K562 (cell line): ENCODE data around the gene RABGAP1. TPM values are rescaled to one million over a fixed set of nuclear protein-coding genes. Genes with fewer than 3 reads are reported as not detected.
A peak's percentile ranks its signal among the peaks of the same experiment; 100 is the strongest.

Experiments used
- ATAC-seq: fragments of 200-7000 bp; cut with Tn5 transposase; 3 replicates; pipeline ENCODE4 v1.9.1; 2020; ENCODE audit warnings: moderate library complexity
- BruUV-seq: library from RNA; stranded (reverse); fragments of 400-500 nt; replicated peaks from 2 replicates; lab custom pipeline; 2021; lab: Mats Ljungman, UMichigan
- CTCF ChIA-PET: fragments of 300-600 bp; formaldehyde crosslinking; extraction: SDS; loops from one replicate; lab custom pipeline; 2021; ENCODE audit warnings: low intra/inter-chr PET ratio; lab: Yijun Ruan, JAX
- POLR2A ChIA-PET: fragments of 300-600, 350-650 bp; sonication (Branson Sonifier 250); formaldehyde crosslinking; extraction: SDS; loops from one replicate; lab custom pipeline; 2021; ENCODE audit warnings: antibody characterized with exemption, inconsistent platforms; lab: Yijun Ruan, JAX
- DNase-seq, 4 experiments: peaks; one replicate each; pipeline versions ENCODE4 v3.0.0 to v3.0.0-alpha.2; 2011 to 2018; ENCODE audit warnings: low spot score in 3 of 4, mixed read lengths in 3 of 4; ENCODE audit errors: extremely low read depth in 1 of 4
- FAIRE-seq: peaks from 2 replicates; lab custom pipeline; 2011; peaks lifted over from hg19 to GRCh38; lab: Jason Lieb, UNC
- H2AFZ ChIP-seq: 2 replicates; pipeline ENCODE4 v1.6.0; 2011; ENCODE audit warnings: low read depth, low read length, control low read depth, inconsistent platforms
- H3K27ac ChIP-seq: fragments of 200-600 bp; 3 replicates; pipeline ENCODE4 v1.8.0; 2011; ENCODE audit warnings: low read depth, mild to moderate bottlenecking, control low read depth, inconsistent platforms, low read length, moderate library complexity, mixed read lengths; ENCODE audit errors: extremely low read depth
- H3K27me3 ChIP-seq, 2 experiments: fragments of 300-600 bp in 1 of 2; 2 replicates in 1 of 2; 3 replicates in 1 of 2; pipeline versions ENCODE4 v1.6.0 to v1.8.0; 2011; ENCODE audit warnings: inconsistent platforms in 2 of 2, low read length in 2 of 2, mild to moderate bottlenecking in 1 of 2, mixed read lengths in 1 of 2, moderate library complexity in 1 of 2; ENCODE audit not compliant: control insufficient read depth in 2 of 2, insufficient read depth in 2 of 2
- H3K36me3 ChIP-seq: fragments of 300-600 bp; 3 replicates; pipeline ENCODE4 v1.8.0; 2011; ENCODE audit warnings: mild to moderate bottlenecking, low read length, inconsistent platforms; ENCODE audit not compliant: control insufficient read depth, insufficient read depth
- H3K4me1 ChIP-seq, 2 experiments: fragments of 200-600 bp in 1 of 2; replicated peaks in 1 of 2; 2 replicates in 1 of 2; 3 replicates in 1 of 2; pipeline versions ENCODE4 v1.5.1 to v1.8.0; 2011; ENCODE audit warnings: inconsistent platforms in 2 of 2, low read length in 2 of 2, mild to moderate bottlenecking in 1 of 2, mixed read lengths in 1 of 2, moderate library complexity in 1 of 2; ENCODE audit not compliant: control insufficient read depth in 2 of 2, insufficient read depth in 2 of 2
- H3K4me2 ChIP-seq: 2 replicates; pipeline ENCODE4 v1.6.1; 2011; ENCODE audit warnings: low read length, control low read depth, inconsistent platforms, mixed read lengths; ENCODE audit not compliant: insufficient read depth
- H3K4me3 ChIP-seq: fragments of 200-600 bp; sonication (generic), shearing (Covaris generic); 2 replicates; pipeline ENCODE4 v1.5.1; 2016; ENCODE audit warnings: control low read depth, inconsistent platforms
- H3K79me2 ChIP-seq: fragments of 200-600 bp; 3 replicates; pipeline ENCODE4 v1.8.0; 2011; ENCODE audit warnings: low read length, inconsistent platforms; ENCODE audit not compliant: control insufficient read depth, insufficient read depth
- H3K9ac ChIP-seq, 2 experiments: 2 replicates each; pipeline versions ENCODE4 v1.6.0 to v1.6.1; 2011; ENCODE audit warnings: low read depth in 2 of 2, low read length in 2 of 2, control low read depth in 1 of 2, inconsistent platforms in 1 of 2, mild to moderate bottlenecking in 1 of 2, mixed read lengths in 1 of 2; ENCODE audit not compliant: insufficient read depth in 1 of 2
- H3K9me1 ChIP-seq: one replicate; pipeline ENCODE4 v1.6.0; 2011; ENCODE audit warnings: inconsistent platforms, mild to moderate bottlenecking, low read length, moderate library complexity; ENCODE audit not compliant: control insufficient read depth, insufficient read depth
- H3K9me3 ChIP-seq: replicated peaks from 2 replicates; pipeline ENCODE4 v1.5.1; 2011; ENCODE audit warnings: low read depth, low read length, inconsistent platforms; ENCODE audit not compliant: control insufficient read depth, insufficient read depth
- H4K20me1 ChIP-seq: replicated peaks from 2 replicates; pipeline ENCODE4 v1.6.1; 2011; ENCODE audit warnings: low read length, inconsistent platforms, mixed read lengths; ENCODE audit not compliant: control insufficient read depth, insufficient read depth
- PCBP2 ChIP-seq: fragments of 200-400 bp; formaldehyde crosslinking; IDR thresholded peaks from 2 replicates; pipeline ENCODE4 v1.6.1; 2018; ENCODE audit warnings: low read length, low read depth, mild to moderate bottlenecking, moderate library complexity; ENCODE audit not compliant: poor library complexity, severe bottlenecking
- POLR2AphosphoS2 ChIP-seq: IDR thresholded peaks from 2 replicates; pipeline ENCODE4 v1.6.1; 2012; ENCODE audit warnings: low read length, improper control_type of control experiment
- PURB ChIP-seq: sonication (generic); formaldehyde crosslinking; IDR thresholded peaks from 2 replicates; pipeline ENCODE4 v1.9.0; 2021; ENCODE audit warnings: low read depth, mild to moderate bottlenecking, missing genetic modification reagents
- RB1 ChIP-seq: fragments of 450-650 bp; IDR thresholded peaks from 2 replicates; pipeline ENCODE4 v1.6.1; 2017; ENCODE audit warnings: low read depth, mild to moderate bottlenecking
- ZNF143 ChIP-seq: sonication (generic); formaldehyde crosslinking; IDR thresholded peaks from 2 replicates; pipeline ENCODE4 v1.9.0; 2022; ENCODE audit warnings: mild to moderate bottlenecking, missing genetic modification reagents
- ZNF174 ChIP-seq: fragments of 250-450 bp; sonication (Bioruptor Pico); IDR thresholded peaks from 2 replicates; pipeline ENCODE4 v1.4.0; 2020; ENCODE audit warnings: mild to moderate bottlenecking
- in situ Hi-C: fragments of 300-500 bp; cut with MboI; formaldehyde crosslinking; loops from 4 replicates; pipeline ENCODE4 v1.15.0; 2018; ENCODE audit warnings: inconsistent platforms, mixed read lengths
- intact Hi-C: fragments of 100-400 bp; cut with micrococcal nuclease; formaldehyde crosslinking; loops from 2 replicates; pipeline ENCODE4 v1.14.2; 2022
- polyA plus RNA-seq, 8 experiments: library from polyadenylated mRNA; depleted of rRNA in 4 of 8; stranded (reverse) in 5 of 8; unstranded in 3 of 8; fragments of >200 nt; fragmentation: Nextera tagmentation in 2 of 8; fragmentation: Illumina TruSeq in 1 of 8; extraction: Ambion mirVana in 2 of 8; extraction: Trizol in 1 of 8; gene quantifications; 2 replicates each; pipeline versions ENCODE4 v1.2.1 to v1.2.3, GENCODE V29; 2011 to 2014; ENCODE audit warnings: inconsistent platforms in 1 of 8, missing spikeins in 1 of 8
- total RNA-seq, 7 experiments: library from RNA; depleted of rRNA in 6 of 7; stranded (reverse); fragments of >200 nt in 6 of 7; fragmentation: Illumina TruSeq in 2 of 7; extraction: Trizol in 2 of 7; gene quantifications; 2 replicates each; pipeline versions ENCODE4 v1.2.1 to v1.2.3, GENCODE V29; 2011 to 2021; ENCODE audit warnings: low replicate concordance in 1 of 7
- TF ChIP-seq, protein P1 (sequence below): fragments of 250-450 bp; sonication (Bioruptor Pico); IDR thresholded peaks from 2 replicates; pipeline ENCODE4 v1.8.0; 2021; ENCODE audit warnings: moderate library complexity, mild to moderate bottlenecking, inconsistent platforms
- TF ChIP-seq, protein P2 (sequence below), 2 experiments: fragments of 450-650 bp in 1 of 2; sonication (generic) in 1 of 2; formaldehyde crosslinking in 1 of 2; IDR thresholded peaks; 2 replicates each; pipeline versions ENCODE4 v1.7.1 to v1.9.0; 2016 to 2022; ENCODE audit warnings: inconsistent platforms in 1 of 2, mild to moderate bottlenecking in 1 of 2, missing genetic modification reagents in 1 of 2

RABGAP1 gene
- total and polyA plus RNA-seq, 9 of the 15 experiments (the other 6 are each of a cell fraction or from before 2014, with no cell fraction given): 1.5 to 22.7 (median 13.1) TPM

DNA sequence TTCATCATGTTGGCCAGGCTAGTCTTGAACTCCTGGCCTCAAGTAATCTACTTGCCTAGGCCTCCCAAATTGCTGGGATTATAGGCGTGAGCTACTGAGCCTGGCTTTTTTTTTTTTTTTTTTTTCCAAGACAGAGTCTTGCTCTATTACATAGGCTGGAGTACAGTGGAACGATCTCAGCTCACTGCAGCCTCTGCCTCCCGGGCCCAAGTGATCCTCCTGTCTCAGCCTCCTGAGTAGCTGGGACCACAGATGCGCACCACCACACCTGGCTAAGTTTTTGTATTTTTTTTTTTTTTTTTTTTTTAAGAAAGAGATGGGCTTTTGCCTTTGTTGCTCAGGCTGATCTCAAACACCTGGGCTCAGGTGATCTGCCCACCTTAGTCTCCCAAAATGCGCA, 66.4 kb downstream of the RABGAP1 start (continued):
- TF ChIP-seq, protein P1, sequence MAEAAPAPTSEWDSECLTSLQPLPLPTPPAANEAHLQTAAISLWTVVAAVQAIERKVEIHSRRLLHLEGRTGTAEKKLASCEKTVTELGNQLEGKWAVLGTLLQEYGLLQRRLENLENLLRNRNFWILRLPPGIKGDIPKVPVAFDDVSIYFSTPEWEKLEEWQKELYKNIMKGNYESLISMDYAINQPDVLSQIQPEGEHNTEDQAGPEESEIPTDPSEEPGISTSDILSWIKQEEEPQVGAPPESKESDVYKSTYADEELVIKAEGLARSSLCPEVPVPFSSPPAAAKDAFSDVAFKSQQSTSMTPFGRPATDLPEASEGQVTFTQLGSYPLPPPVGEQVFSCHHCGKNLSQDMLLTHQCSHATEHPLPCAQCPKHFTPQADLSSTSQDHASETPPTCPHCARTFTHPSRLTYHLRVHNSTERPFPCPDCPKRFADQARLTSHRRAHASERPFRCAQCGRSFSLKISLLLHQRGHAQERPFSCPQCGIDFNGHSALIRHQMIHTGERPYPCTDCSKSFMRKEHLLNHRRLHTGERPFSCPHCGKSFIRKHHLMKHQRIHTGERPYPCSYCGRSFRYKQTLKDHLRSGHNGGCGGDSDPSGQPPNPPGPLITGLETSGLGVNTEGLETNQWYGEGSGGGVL (CRISPR knock-in tag): no peak

DNA sequence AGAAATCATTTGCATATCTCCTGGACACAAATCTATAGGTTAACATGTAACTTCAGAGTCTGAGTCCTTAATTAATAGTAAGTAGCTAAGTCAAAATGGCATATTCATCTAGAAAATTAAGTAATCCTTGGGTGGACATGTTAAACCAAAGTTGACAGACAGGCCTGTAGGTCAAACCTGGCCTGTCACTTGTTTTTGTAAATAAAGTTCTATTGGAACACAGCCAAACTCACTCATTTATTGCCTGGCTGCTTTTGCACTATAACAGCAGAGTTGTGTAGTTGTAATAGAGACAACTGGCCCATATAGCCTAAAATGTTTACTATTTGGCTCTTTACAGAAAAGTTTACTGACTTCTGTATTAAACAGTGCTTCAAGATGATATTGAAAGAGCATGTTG, 68.1 kb downstream of the RABGAP1 start:
- H3K27ac ChIP-seq: 0 out of 3 replicates have a peak overlapping the region, but pooled peaks have one; percentile 5
- H3K36me3 ChIP-seq: peaks cover 15% of the 10 kb centered on the region; the same call in 1 of the 3 replicates
- H4K20me1 ChIP-seq: no peaks in the 10 kb centered on the region
- no peak overlapping the region for H2AFZ ChIP-seq
- H3K4me1 ChIP-seq: peaks cover 4 to 9% of the 10 kb centered on the region in 2 experiments; a peak in 4 of 5 replicates
- H3K27me3 ChIP-seq: no peaks in the 10 kb centered on the region
- DNase-seq: peak in 1 of 4 experiments; percentile 15
- intact Hi-C loops (no loop called here), in situ Hi-C loops (no loop called here)
- CTCF ChIA-PET: no interaction called here
- BruUV-seq: no TSS peak
- H3K4me2 ChIP-seq: no peak overlapping the region
- H3K9ac ChIP-seq: no peak overlapping the region
- POLR2A ChIA-PET: interaction anchor here (0.6 to 1.4 kb wide), 5 partner anchors 8 to 201 kb away, joined by 3 read pairs; no protein-coding TSS in a partner anchor
- H3K9me1 ChIP-seq: no peaks in the 10 kb centered on the region
- no peaks in the 10 kb centered on the region for H3K9me3 ChIP-seq
- H3K4me3 ChIP-seq: no peak overlapping the region
- H3K79me2 ChIP-seq: no peaks in the 10 kb centered on the region
- no peak for FAIRE-seq
- peak; percentile 58 for ATAC-seq
- TF ChIP-seq POLR2AphosphoS2 (no peak), PURB (no peak), ZNF143 (CRISPR knock-in tag) (no peak), ZNF174 (no peak), PCBP2 (no peak), RB1 (no peak)
- TF ChIP-seq, protein P2, sequence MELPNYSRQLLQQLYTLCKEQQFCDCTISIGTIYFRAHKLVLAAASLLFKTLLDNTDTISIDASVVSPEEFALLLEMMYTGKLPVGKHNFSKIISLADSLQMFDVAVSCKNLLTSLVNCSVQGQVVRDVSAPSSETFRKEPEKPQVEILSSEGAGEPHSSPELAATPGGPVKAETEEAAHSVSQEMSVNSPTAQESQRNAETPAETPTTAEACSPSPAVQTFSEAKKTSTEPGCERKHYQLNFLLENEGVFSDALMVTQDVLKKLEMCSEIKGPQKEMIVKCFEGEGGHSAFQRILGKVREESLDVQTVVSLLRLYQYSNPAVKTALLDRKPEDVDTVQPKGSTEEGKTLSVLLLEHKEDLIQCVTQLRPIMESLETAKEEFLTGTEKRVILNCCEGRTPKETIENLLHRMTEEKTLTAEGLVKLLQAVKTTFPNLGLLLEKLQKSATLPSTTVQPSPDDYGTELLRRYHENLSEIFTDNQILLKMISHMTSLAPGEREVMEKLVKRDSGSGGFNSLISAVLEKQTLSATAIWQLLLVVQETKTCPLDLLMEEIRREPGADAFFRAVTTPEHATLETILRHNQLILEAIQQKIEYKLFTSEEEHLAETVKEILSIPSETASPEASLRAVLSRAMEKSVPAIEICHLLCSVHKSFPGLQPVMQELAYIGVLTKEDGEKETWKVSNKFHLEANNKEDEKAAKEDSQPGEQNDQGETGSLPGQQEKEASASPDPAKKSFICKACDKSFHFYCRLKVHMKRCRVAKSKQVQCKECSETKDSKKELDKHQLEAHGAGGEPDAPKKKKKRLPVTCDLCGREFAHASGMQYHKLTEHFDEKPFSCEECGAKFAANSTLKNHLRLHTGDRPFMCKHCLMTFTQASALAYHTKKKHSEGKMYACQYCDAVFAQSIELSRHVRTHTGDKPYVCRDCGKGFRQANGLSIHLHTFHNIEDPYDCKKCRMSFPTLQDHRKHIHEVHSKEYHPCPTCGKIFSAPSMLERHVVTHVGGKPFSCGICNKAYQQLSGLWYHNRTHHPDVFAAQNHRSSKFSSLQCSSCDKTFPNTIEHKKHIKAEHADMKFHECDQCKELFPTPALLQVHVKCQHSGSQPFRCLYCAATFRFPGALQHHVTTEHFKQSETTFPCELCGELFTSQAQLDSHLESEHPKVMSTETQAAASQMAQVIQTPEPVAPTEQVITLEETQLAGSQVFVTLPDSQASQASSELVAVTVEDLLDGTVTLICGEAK (IDR thresholded peaks at IDR 0.05): peak; percentile 92
- TF ChIP-seq, protein P2 (CRISPR knock-in tag; IDR thresholded peaks at IDR 0.05): 0 out of 2 replicates have a peak, but pooled peaks have one; percentile 68
